Kidney (tissue), 14 donors: ENCODE data around the gene ADGRE3. TPM values are rescaled to one million over a fixed set of nuclear protein-coding genes. Genes with fewer than 3 reads are reported as not detected.
A peak's percentile ranks its signal among the peaks of the same experiment; 100 is the strongest.

Source experiments
- DNase-seq, 5 donors: peaks; one replicate each; pipeline ENCODE4 v3.0.0-alpha.2; 2013 to 2020
- FAIRE-seq: peaks from 2 replicates; lab custom pipeline; 2012; peaks lifted over from hg19 to GRCh38; lab: Jason Lieb, UNC
- H3K27ac ChIP-seq, 2 donors: one replicate each; pipeline ENCODE4 v1.7.0; 2013; ENCODE audit warnings: low read depth in 2 of 2, low read length in 2 of 2, inconsistent platforms in 1 of 2
- H3K27me3 ChIP-seq: one replicate; pipeline ENCODE4 v1.7.1; 2013; ENCODE audit warnings: low read length, inconsistent platforms; ENCODE audit not compliant: control insufficient read depth, insufficient read depth
- H3K36me3 ChIP-seq, 3 donors: one replicate each; pipeline versions ENCODE4 v1.7.0 to v1.7.1; 2013; ENCODE audit warnings: low read length in 3 of 3, control low read depth in 1 of 3, inconsistent platforms in 1 of 3; ENCODE audit not compliant: insufficient read depth in 3 of 3, control insufficient read depth in 2 of 3
- H3K4me1 ChIP-seq, 3 donors: one replicate each; pipeline versions ENCODE4 v1.7.0 to v1.7.1; 2013; ENCODE audit warnings: low read length in 3 of 3, inconsistent platforms in 1 of 3, low read depth in 1 of 3; ENCODE audit not compliant: control insufficient read depth in 2 of 3, insufficient read depth in 2 of 3
- H3K4me3 ChIP-seq, 3 donors: one replicate each; pipeline versions ENCODE4 v1.7.0 to v1.8.1; 2013; ENCODE audit warnings: low read length in 3 of 3, control low read depth in 1 of 3, inconsistent platforms in 1 of 3
- H3K9ac ChIP-seq, 3 donors: one replicate each; pipeline versions ENCODE4 v1.7.0 to v1.7.1; 2013; ENCODE audit warnings: low read length in 3 of 3, control low read depth in 1 of 3, inconsistent platforms in 1 of 3
- H3K9me3 ChIP-seq, 3 donors: one replicate each; pipeline versions ENCODE4 v1.7.0 to v1.7.1; 2013; ENCODE audit warnings: low read length in 3 of 3, control low read depth in 1 of 3, inconsistent platforms in 1 of 3; ENCODE audit not compliant: control insufficient read depth in 2 of 3, insufficient read depth in 1 of 3
- intact Hi-C: fragments of 100-400 bp; cut with DNase I; formaldehyde crosslinking; loops from one replicate; pipeline ENCODE4 v1.11.1; 2022
- polyA plus RNA-seq: library from polyadenylated mRNA; stranded (reverse); fragments of 350-450 nt; fragmentation: Illumina TruSeq; extraction: RNeasy Lipid Tissue Mini Kit (QIAGEN cat#74804); gene quantifications from one replicate; pipeline ENCODE4 v1.2.3, GENCODE V29; 2014; ENCODE audit warnings: low read depth, low replicate concordance; ENCODE audit not compliant: insufficient read depth
- total RNA-seq: library from RNA; stranded (reverse); fragmentation: NEBNext Ultra II Directional; extraction: Animal tissue kit (Norgen Biotek cat#: 25700); gene quantifications from one replicate; pipeline ENCODE4 v1.2.1, GENCODE V29; 2021
- TF ChIP-seq, protein P1 (sequence below): IDR thresholded peaks from 3 replicates; pipeline ENCODE4 v1.5.1; 2012; ENCODE audit warnings: mild to moderate bottlenecking, moderate library complexity, borderline replicate concordance; ENCODE audit not compliant: insufficient read depth; ENCODE audit errors: extremely low read depth
- donor health status: control.
- donor health status: control.
- donor health status: control.
- donor health status: control.
- donor health status: control.
- donor health status: DM: yes; HTN: yes; CAD: no.
- donor health status: Normal renal cell carcinoma (clear cell type).

Gene ADGRE3
- total and polyA plus RNA-seq, 2 donors from 2014 or later = 0.25 TPM; not detected in 1

DNA sequence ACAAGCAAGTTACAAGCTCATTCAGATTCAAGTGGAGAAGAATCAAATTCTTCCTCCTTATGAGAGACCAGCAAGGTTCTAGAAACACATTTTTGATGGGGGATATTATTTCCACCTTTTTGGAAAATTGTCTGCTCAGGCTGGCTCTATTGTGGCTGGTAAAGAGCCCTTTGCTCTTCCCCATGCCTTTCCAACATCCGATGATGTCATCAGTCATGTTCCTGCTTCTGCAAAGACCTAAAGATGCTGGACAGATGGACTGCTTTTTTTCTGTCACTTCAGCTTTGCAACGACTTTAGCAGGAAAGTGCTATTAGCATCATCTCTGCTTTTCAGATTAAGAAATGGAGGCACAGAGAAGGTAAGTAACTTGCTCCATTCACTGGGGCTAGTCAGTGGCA is 4.2 kb downstream of the ADGRE3 start:
- no peak for FAIRE-seq
- H3K27me3 ChIP-seq = no peaks in the 10 kb centered on the region
- TF ChIP-seq, protein P1, sequence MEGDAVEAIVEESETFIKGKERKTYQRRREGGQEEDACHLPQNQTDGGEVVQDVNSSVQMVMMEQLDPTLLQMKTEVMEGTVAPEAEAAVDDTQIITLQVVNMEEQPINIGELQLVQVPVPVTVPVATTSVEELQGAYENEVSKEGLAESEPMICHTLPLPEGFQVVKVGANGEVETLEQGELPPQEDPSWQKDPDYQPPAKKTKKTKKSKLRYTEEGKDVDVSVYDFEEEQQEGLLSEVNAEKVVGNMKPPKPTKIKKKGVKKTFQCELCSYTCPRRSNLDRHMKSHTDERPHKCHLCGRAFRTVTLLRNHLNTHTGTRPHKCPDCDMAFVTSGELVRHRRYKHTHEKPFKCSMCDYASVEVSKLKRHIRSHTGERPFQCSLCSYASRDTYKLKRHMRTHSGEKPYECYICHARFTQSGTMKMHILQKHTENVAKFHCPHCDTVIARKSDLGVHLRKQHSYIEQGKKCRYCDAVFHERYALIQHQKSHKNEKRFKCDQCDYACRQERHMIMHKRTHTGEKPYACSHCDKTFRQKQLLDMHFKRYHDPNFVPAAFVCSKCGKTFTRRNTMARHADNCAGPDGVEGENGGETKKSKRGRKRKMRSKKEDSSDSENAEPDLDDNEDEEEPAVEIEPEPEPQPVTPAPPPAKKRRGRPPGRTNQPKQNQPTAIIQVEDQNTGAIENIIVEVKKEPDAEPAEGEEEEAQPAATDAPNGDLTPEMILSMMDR = no peak

DNA sequence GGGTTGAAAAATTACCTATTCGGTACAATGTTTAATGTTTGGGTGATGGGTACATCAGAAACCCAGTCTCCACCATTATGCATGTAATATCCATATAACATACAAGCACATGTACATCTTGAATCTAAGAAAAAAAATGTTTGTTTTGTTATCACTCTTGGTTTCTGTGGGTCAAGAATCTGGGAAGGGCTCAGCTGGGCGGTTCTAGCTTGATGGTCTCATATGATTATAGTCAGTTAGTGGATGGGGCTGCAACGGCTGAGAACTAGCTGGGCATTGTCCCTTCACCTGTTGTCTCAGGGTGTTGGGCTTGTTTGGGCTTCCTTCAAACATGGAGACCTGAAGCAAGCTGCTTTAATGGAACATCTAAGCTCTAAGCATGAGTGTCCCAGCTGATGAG is 4.7 kb downstream of the ADGRE3 start:
- intact Hi-C loops = no loop called here
- Histone ChIP-seq H3K27me3 (no peaks in the 10 kb centered on the region), H3K9ac (no peak overlapping the region), H3K4me1 (no peaks in the 10 kb centered on the region), H3K9me3 (peaks cover 0 to 13% (median 0%) of the 10 kb centered on the region in 3 donors), H3K36me3 (no peaks in the 10 kb centered on the region), H3K4me3 (no peak overlapping the region), H3K27ac (no peak overlapping the region)
- no peak for DNase-seq
- TF ChIP-seq, protein P1 = no peak
- FAIRE-seq = no peak

More for the DNA sequence above, 4.2 kb downstream of the ADGRE3 start:
- no peaks in the 10 kb centered on the region for H3K36me3 ChIP-seq
- H3K9me3 ChIP-seq = peaks cover 0 to 13% (median 0%) of the 10 kb centered on the region in 3 donors
- H3K27ac ChIP-seq = no peak overlapping the region
- no peaks in the 10 kb centered on the region for H3K4me1 ChIP-seq
- no peak overlapping the region for H3K4me3 ChIP-seq
- intact Hi-C loops = no loop called here
- DNase-seq = no peak
- no peak overlapping the region for H3K9ac ChIP-seq

DNA sequence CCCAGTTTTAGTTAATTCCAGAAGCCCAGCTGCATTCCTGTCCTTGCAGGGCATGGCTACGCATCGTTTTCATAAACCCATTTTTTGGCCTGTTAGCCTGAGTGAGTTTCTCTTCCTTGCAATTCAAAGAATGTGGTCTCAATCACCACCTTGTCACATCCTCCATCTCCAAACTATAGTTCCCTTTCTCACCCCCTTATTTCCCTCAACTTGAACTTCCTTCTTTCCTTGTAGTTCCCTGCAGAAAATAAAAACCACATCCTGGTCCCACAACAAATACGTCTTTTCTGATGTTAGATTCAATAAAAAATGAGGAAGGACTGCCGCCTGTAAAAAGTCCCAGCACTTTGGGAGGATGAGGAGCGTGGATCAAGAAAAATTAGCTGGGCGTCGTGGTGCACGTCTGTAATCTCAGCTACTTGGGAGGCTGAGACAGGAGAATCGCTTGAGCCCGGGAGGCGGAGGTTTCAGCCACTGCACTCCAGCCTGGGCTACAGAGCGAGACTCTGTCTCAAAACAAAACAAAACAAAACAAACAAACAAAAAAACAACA is 13.2 kb downstream of the ADGRE3 start:
- intact Hi-C loops = no loop called here
- no peaks in the 10 kb centered on the region for H3K36me3 ChIP-seq
- no peak overlapping the region for H3K9ac ChIP-seq
- FAIRE-seq (no peak), DNase-seq (peak in 1 of 5 donors; percentile 4)
- no peak overlapping the region for H3K27ac ChIP-seq
- no peak overlapping the region for H3K4me3 ChIP-seq
- H3K27me3 ChIP-seq = no peaks in the 10 kb centered on the region
- no peaks in the 10 kb centered on the region for H3K4me1 ChIP-seq
- TF ChIP-seq, protein P1 = no peak
- H3K9me3 ChIP-seq = no peaks in the 10 kb centered on the region
